Sigmoid colon (tissue), 4 donors: ENCODE data around the gene CAPSL.

Experiments used
- EP300 ChIP-seq, 4 donors: sonication (generic); formaldehyde crosslinking; IDR thresholded peaks; one replicate each; pipeline ENCODE4 v1.6.1; 2017; ENCODE audit warnings: antibody characterized with exemption in 4 of 4
- POLR2A ChIP-seq, 2 donors: fragments of 450-650 bp; IDR thresholded peaks; one replicate each; pipeline ENCODE4 v1.6.1; 2016; ENCODE audit warnings: antibody characterized with exemption in 2 of 2, mild to moderate bottlenecking in 2 of 2, moderate library complexity in 2 of 2

DNA sequence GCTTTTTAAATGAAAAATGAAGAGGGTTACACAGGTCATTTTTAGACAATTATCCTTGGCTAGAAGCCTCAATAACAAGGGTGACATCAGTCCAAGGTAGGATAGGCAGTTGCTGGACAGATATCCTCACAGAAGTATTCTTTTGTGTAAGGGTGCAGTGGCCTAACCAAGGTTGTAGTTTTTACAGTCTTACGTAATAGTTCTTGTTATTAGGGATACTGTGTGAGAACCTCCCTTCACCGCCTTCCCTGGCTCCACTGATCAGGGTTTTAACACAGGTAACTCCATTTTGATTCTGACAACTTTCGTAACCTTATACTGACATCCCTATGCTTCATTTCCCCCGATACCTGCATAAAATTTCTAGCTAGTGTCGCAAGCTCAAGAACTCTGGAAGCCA, 8.7 kb upstream of the CAPSL start:
- TF ChIP-seq EP300 (IDR thresholded peaks at IDR 0.05) (no peak), POLR2A (IDR thresholded peaks at IDR 0.05) (no peak)
